Panc1 (cell line): ENCODE results near the gene DAPK2.

ENCODE experiments used
- CTCF ChIP-seq: fragments of 450-650 bp; IDR thresholded peaks from 2 replicates; pipeline ENCODE4 v1.5.1; 2017; ENCODE audit warnings: mild to moderate bottlenecking
- POLR2AphosphoS5 ChIP-seq: IDR thresholded peaks from 2 replicates; pipeline ENCODE4 v1.6.1; 2012; ENCODE audit warnings: mild to moderate bottlenecking, low read depth, low read length, moderate library complexity
- REST ChIP-seq, 2 experiments: IDR thresholded peaks; 2 replicates each; pipeline ENCODE4 v1.6.1; 2011 to 2012; ENCODE audit warnings: low read depth in 2 of 2, control low read depth in 1 of 2, low read length in 1 of 2, mild to moderate bottlenecking in 1 of 2, moderate library complexity in 1 of 2; ENCODE audit not compliant: insufficient read depth in 1 of 2
- SIN3A ChIP-seq: IDR thresholded peaks from 2 replicates; pipeline ENCODE4 v1.6.1; 2012; ENCODE audit warnings: low read depth, mild to moderate bottlenecking, low read length, moderate library complexity, borderline replicate concordance; ENCODE audit not compliant: insufficient read depth

GRCh38 chr15:63879211-63879610, 167.1 kb downstream of the DAPK2 start:
- TF ChIP-seq CTCF (no peak), POLR2AphosphoS5 (no peak), REST (IDR thresholded peaks at IDR 0.05; ENCODE audit: insufficient read depth in 1 of 2, low read depth in 2 of 2, low read length in 1 of 2) (no peak), SIN3A (no peak)
